K562 (cell line): ENCODE data around the gene C2orf76. TPM values are rescaled to one million over a fixed set of nuclear protein-coding genes. Genes with fewer than 3 reads are reported as not detected.
A peak's percentile ranks its signal among the peaks of the same experiment; 100 is the strongest.

Source experiments
- ATF6 ChIP-seq: sonication (generic); formaldehyde crosslinking; IDR thresholded peaks from 2 replicates; pipeline ENCODE4 v1.4.0; 2020; ENCODE audit warnings: mild to moderate bottlenecking, missing genetic modification reagents
- BACH1 ChIP-seq: fragments of 200-800 bp; sonication (Bioruptor generic); IDR thresholded peaks from 2 replicates; pipeline ENCODE4 v1.6.1; 2016; ENCODE audit warnings: missing genetic modification characterization, missing compliant biosample characterization
- BMI1 ChIP-seq: fragments of 150-350 bp; IDR thresholded peaks from 2 replicates; pipeline ENCODE4 v1.6.1; 2014; ENCODE audit warnings: low read length
- FOXJ2 ChIP-seq: fragments of 200-800 bp; sonication (Bioruptor generic); IDR thresholded peaks from 2 replicates; pipeline ENCODE4 v1.6.1; 2016; ENCODE audit warnings: missing genetic modification characterization, missing compliant biosample characterization
- GTF2F1 ChIP-seq: IDR thresholded peaks from 2 replicates; pipeline ENCODE4 v1.6.1; 2011; ENCODE audit warnings: low read depth, low read length, improper control_type of control experiment
- KHSRP ChIP-seq: fragments of 450-650 bp; IDR thresholded peaks from 2 replicates; pipeline ENCODE4 v1.6.1; 2017
- KLF10 ChIP-seq: fragments of 250-450 bp; sonication (Bioruptor Pico); IDR thresholded peaks from 2 replicates; pipeline ENCODE4 v1.6.1; 2021; ENCODE audit warnings: matching md5 sums
- MCM2 ChIP-seq: fragments of 450-650 bp; IDR thresholded peaks from 2 replicates; pipeline ENCODE4 v1.6.1; 2017; ENCODE audit warnings: low read depth, mild to moderate bottlenecking
- RAD51 ChIP-seq: fragments of 450-650 bp; IDR thresholded peaks from 2 replicates; pipeline ENCODE4 v1.7.1; 2016; ENCODE audit warnings: low read depth, mild to moderate bottlenecking, borderline replicate concordance
- REST ChIP-seq, 2 experiments: fragments of 450-650 bp; formaldehyde crosslinking in 1 of 2; IDR thresholded peaks; 2 replicates each; pipeline versions ENCODE4 v1.4.0 to v1.6.1; 2014 to 2020; ENCODE audit warnings: mild to moderate bottlenecking in 2 of 2, borderline replicate concordance in 1 of 2, low read depth in 1 of 2
- SAP30 ChIP-seq: fragments of 200-600 bp; sonication (generic); IDR thresholded peaks from 2 replicates; pipeline ENCODE4 v1.6.1; 2012; ENCODE audit warnings: borderline replicate concordance, low read depth, mild to moderate bottlenecking, moderate library complexity, low read length, control low read depth, inconsistent platforms; ENCODE audit not compliant: insufficient read depth, poor library complexity, severe bottlenecking
- TSC22D4 ChIP-seq: fragments of 450-650 bp; IDR thresholded peaks from 2 replicates; pipeline ENCODE4 v1.6.1; 2016; ENCODE audit warnings: missing genetic modification characterization, missing biosample characterization, control low read depth
- ZNF165 ChIP-seq: fragments of 250-450 bp; sonication (Bioruptor Pico); IDR thresholded peaks from 2 replicates; pipeline ENCODE4 v1.4.0; 2020; ENCODE audit warnings: borderline replicate concordance
- ZNF224 ChIP-seq: sonication (generic); formaldehyde crosslinking; IDR thresholded peaks from 2 replicates; pipeline ENCODE4 v1.8.0; 2022; ENCODE audit warnings: mild to moderate bottlenecking, missing genetic modification reagents
- ZNF431 ChIP-seq: sonication (generic); formaldehyde crosslinking; IDR thresholded peaks from 2 replicates; pipeline ENCODE4 v1.8.0; 2022; ENCODE audit warnings: mild to moderate bottlenecking, missing genetic modification reagents
- ZNF778 ChIP-seq: fragments of 450-650 bp; formaldehyde crosslinking; IDR thresholded peaks from 2 replicates; pipeline ENCODE4 v1.4.0; 2020; ENCODE audit warnings: mild to moderate bottlenecking, moderate library complexity
- ZNF785 ChIP-seq: fragments of 250-450 bp; sonication (Bioruptor Pico); IDR thresholded peaks from 2 replicates; pipeline ENCODE4 v1.4.0; 2020; ENCODE audit warnings: mild to moderate bottlenecking
- polyA plus RNA-seq, 8 experiments: library from polyadenylated mRNA; depleted of rRNA in 4 of 8; stranded (reverse) in 5 of 8; unstranded in 3 of 8; fragments of >200 nt; fragmentation: Nextera tagmentation in 2 of 8; fragmentation: Illumina TruSeq in 1 of 8; extraction: Ambion mirVana in 2 of 8; extraction: Trizol in 1 of 8; gene quantifications; 2 replicates each; pipeline versions ENCODE4 v1.2.1 to v1.2.3, GENCODE V29; 2011 to 2014; ENCODE audit warnings: inconsistent platforms in 1 of 8, missing spikeins in 1 of 8
- total RNA-seq, 7 experiments: library from RNA; depleted of rRNA in 6 of 7; stranded (reverse); fragments of >200 nt in 6 of 7; fragmentation: Illumina TruSeq in 2 of 7; extraction: Trizol in 2 of 7; gene quantifications; 2 replicates each; pipeline versions ENCODE4 v1.2.1 to v1.2.3, GENCODE V29; 2011 to 2021; ENCODE audit warnings: low replicate concordance in 1 of 7
- TF ChIP-seq, protein P1 (sequence below): sonication (generic); formaldehyde crosslinking; IDR thresholded peaks from 2 replicates; pipeline ENCODE4 v1.9.0; 2022; ENCODE audit warnings: mild to moderate bottlenecking, missing genetic modification reagents

C2orf76 gene
- total and polyA plus RNA-seq, 9 of the 15 experiments (the other 6 are each of a cell fraction or from before 2014, with no cell fraction given) = 4.8 to 26.2 (median 14.5) TPM

- TF ChIP-seq ZNF431 (CRISPR knock-in tag) (no peak), ZNF224 (CRISPR knock-in tag) (no peak), REST (IDR thresholded peaks at IDR 0.05; ENCODE audit: borderline replicate concordance) (no peak), REST (CRISPR knock-in tag; IDR thresholded peaks at IDR 0.05; ENCODE audit: low read depth) (no peak), ZNF165 (CRISPR knock-in tag) (no peak), RAD51 (no peak), ZNF785 (CRISPR knock-in tag) (no peak), GTF2F1 (no peak), ZNF778 (CRISPR knock-in tag) (no peak), BMI1 (no peak), KLF10 (CRISPR knock-in tag) (no peak), ATF6 (no peak), FOXJ2 (no peak), BACH1 (tag) (peak; percentile 63; the same call in 1 of the 2 replicates), SAP30 (no peak), TSC22D4 (tag) (no peak), KHSRP (no peak), MCM2 (no peak)
- TF ChIP-seq, protein P1, sequence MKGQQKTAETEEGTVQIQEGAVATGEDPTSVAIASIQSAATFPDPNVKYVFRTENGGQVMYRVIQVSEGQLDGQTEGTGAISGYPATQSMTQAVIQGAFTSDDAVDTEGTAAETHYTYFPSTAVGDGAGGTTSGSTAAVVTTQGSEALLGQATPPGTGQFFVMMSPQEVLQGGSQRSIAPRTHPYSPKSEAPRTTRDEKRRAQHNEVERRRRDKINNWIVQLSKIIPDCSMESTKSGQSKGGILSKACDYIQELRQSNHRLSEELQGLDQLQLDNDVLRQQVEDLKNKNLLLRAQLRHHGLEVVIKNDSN (CRISPR knock-in tag) = no peak
These were observed 20.9 kb upstream of the C2orf76 start (continued) for GRCh38 chr2:119387381-119388129.
